Epithelial cell of alveolus of lung (primary cell): ENCODE measurements around the gene PHLDB2. TPM values are rescaled to one million over a fixed set of nuclear protein-coding genes. Genes with fewer than 3 reads are reported as not detected.

Source experiments
- total RNA-seq: library from RNA; depleted of rRNA; stranded (reverse); fragments of >200 nt; gene quantifications from 2 replicates; pipeline ENCODE4 v1.2.1, GENCODE V29; 2015

The PHLDB2 gene
- 32.3 and 32.5 TPM in 2 replicates for total RNA-seq

GRCh38 chr3:111859061-111859973, at the start of gene PHLDB2:
TSS of gene PHLDB2 (plus strand) at chr3:111859265. CDS start at chr3:111884078, 24,813 bp downstream.

GRCh38 chr3:111978583-111979433, 119.7 kb downstream of the PHLDB2 start, which contains the start of gene ABHD10:
TSS of gene ABHD10 (plus strand) at chr3:111979026. CDS start at chr3:111979062, 36 bp downstream.

DNA sequence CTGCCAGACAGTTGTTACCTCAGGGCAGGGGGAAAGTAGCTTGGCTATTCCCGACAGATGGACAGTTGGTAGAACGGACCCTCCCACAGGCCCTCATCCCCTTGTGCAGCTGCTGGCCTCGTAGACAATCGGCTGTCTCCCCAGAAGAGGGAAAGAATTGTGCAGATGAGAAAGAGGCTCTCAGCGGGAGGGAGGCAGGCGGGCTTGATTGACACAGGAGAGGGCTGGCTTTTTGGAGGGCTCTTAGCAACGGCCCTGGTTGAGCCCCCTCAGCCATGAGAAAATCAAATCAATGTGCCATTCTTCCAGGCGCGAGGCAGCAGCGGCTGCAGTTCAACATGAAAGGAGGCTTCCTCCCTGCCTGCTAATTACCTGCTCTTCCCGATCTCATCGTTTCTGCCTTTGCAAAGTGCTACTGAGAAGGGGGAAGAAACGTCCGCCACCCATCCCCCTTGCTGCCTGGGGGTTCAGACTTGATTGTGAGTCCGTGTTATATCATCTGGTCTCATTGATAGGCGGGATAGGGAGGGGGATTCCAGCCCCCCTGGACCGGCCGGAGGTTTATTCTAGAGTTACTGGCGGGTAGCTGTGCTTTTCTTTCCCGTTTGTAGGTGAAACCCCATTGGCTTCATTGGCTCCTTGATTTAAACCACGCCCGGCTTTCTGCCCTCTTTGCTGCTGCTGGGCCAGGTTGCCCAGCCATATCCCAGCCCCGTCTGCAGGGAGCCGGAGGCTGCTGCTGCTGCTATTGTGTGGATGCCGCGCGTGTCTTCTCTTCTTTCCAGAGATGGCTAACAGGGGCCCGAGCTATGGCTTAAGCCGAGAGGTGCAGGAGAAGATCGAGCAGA, 139.8 kb downstream of the PHLDB2 start, which contains the start of gene TAGLN3:
TAGLN3 (plus strand) TSS at position 287 of the 848 bp plus-strand sequence; CDS start at position 788, 501 bp downstream.

Other genes with a start within 250 kb of the PHLDB2 start
- gene PLCXD2, start 184.6 kb upstream of the PHLDB2 start, total RNA-seq, result 0.08 and 0.52 TPM in 2 replicates
- 24.7 and 30.0 TPM in 2 replicates for gene ABHD10, start 119.8 kb downstream of the PHLDB2 start, total RNA-seq
- 3.2 TPM in 1 of 2 replicates, not detected in the other for gene TAGLN3, start 139.7 kb downstream of the PHLDB2 start, total RNA-seq
- gene TMPRSS7, start 175.5 kb downstream of the PHLDB2 start, total RNA-seq, result not detected in 2 replicates
- gene C3orf52, start 227.1 kb downstream of the PHLDB2 start, total RNA-seq, result 1.4 and 6.6 TPM in 2 replicates